ENCODE results near the gene FAM98C.

Gene FAM98C

GRCh38 chr19:38453596-38453995 is 50.7 kb downstream of the FAM98C start:
- Histone ChIP-seq H3K4me1 (ENCODE audit: insufficient read depth, low read length, severe bottlenecking) (no peaks in the 10 kb centered on the region), H3K27ac (ENCODE audit: low read depth, low read length, poor library complexity, severe bottlenecking) (no peak overlapping the region), H3K9me2 (ENCODE audit: low read depth, low read length) (no peaks in the 10 kb centered on the region), H4K20me1 (ENCODE audit: insufficient read depth, low read length) (no peaks in the 10 kb centered on the region), H3K4me2 (ENCODE audit: low read length) (no peak overlapping the region), H2AFZ (ENCODE audit: low read length) (no peak overlapping the region), H3K9ac (ENCODE audit: low read length) (no peak overlapping the region), H3F3A (ENCODE audit: insufficient read depth, low read length) (no peaks in the 10 kb centered on the region), H3K9me3 (ENCODE audit: low read length) (no peaks in the 10 kb centered on the region), H3K27me3 (ENCODE audit: insufficient read depth, low read length) (no peaks in the 10 kb centered on the region), H3K36me3 (ENCODE audit: insufficient read depth, low read length) (no peaks in the 10 kb centered on the region), H3K4me3 (ENCODE audit: low read depth, low read length, poor library complexity, severe bottlenecking) (no peak overlapping the region), H3K79me2 (ENCODE audit: insufficient read depth, low read length) (no peaks in the 10 kb centered on the region)
- TF ChIP-seq EZH2 (IDR thresholded peaks at IDR 0.05; ENCODE audit: borderline replicate concordance, low read length) (no peak), CTCF (IDR thresholded peaks at IDR 0.05; ENCODE audit: low read length) (no peak)

- Histone ChIP-seq H3K4me3 (ENCODE audit: low read depth, low read length, poor library complexity, severe bottlenecking) (no peak overlapping the region), H3F3A (ENCODE audit: insufficient read depth, low read length) (no peaks in the 10 kb centered on the region), H3K27ac (ENCODE audit: low read depth, low read length, poor library complexity, severe bottlenecking) (no peak overlapping the region), H3K4me2 (ENCODE audit: low read length) (no peak overlapping the region), H3K9me3 (ENCODE audit: low read length) (no peaks in the 10 kb centered on the region), H3K9me2 (ENCODE audit: low read depth, low read length) (no peaks in the 10 kb centered on the region), H3K79me2 (ENCODE audit: insufficient read depth, low read length) (no peaks in the 10 kb centered on the region), H4K20me1 (ENCODE audit: insufficient read depth, low read length) (no peaks in the 10 kb centered on the region), H3K36me3 (ENCODE audit: insufficient read depth, low read length) (no peaks in the 10 kb centered on the region), H3K27me3 (ENCODE audit: insufficient read depth, low read length) (peaks cover 3% of the 10 kb centered on the region; the same call in 1 of the 2 replicates), H2AFZ (ENCODE audit: low read length) (no peak overlapping the region), H3K4me1 (ENCODE audit: insufficient read depth, low read length, severe bottlenecking) (no peaks in the 10 kb centered on the region), H3K9ac (ENCODE audit: low read length) (no peak overlapping the region)
- TF ChIP-seq EZH2 (IDR thresholded peaks at IDR 0.05; ENCODE audit: borderline replicate concordance, low read length): no peak
- no peak for TF ChIP-seq CTCF (IDR thresholded peaks at IDR 0.05; ENCODE audit: low read length)
Observed at GRCh38 chr19:38455031-38455430, 52.1 kb downstream of the FAM98C start.

- no peak for TF ChIP-seq CTCF (IDR thresholded peaks at IDR 0.05; ENCODE audit: low read length)
- no peak for TF ChIP-seq EZH2 (IDR thresholded peaks at IDR 0.05; ENCODE audit: borderline replicate concordance, low read length)
- peaks cover 5% of the 10 kb centered on the region; the same call in 1 of the 2 replicates for H3K27me3 ChIP-seq (ENCODE audit: insufficient read depth, low read length)
- no peak overlapping the region for H2AFZ ChIP-seq (ENCODE audit: low read length)
- no peaks in the 10 kb centered on the region for H3K4me1 ChIP-seq (ENCODE audit: insufficient read depth, low read length, severe bottlenecking)
- no peak overlapping the region for H3K4me3 ChIP-seq (ENCODE audit: low read depth, low read length, poor library complexity, severe bottlenecking)
- no peaks in the 10 kb centered on the region for H3K9me3 ChIP-seq (ENCODE audit: low read length)
- H3K4me2 ChIP-seq (ENCODE audit: low read length): no peak overlapping the region
- no peaks in the 10 kb centered on the region for H3K79me2 ChIP-seq (ENCODE audit: insufficient read depth, low read length)
- H3K9ac ChIP-seq (ENCODE audit: low read length): no peak overlapping the region
- H3K9me2 ChIP-seq (ENCODE audit: low read depth, low read length): no peaks in the 10 kb centered on the region
- no peaks in the 10 kb centered on the region for H3F3A ChIP-seq (ENCODE audit: insufficient read depth, low read length)
- no peaks in the 10 kb centered on the region for H3K36me3 ChIP-seq (ENCODE audit: insufficient read depth, low read length)
- H4K20me1 ChIP-seq (ENCODE audit: insufficient read depth, low read length): no peaks in the 10 kb centered on the region
- H3K27ac ChIP-seq (ENCODE audit: low read depth, low read length, poor library complexity, severe bottlenecking): no peak overlapping the region
Observed at GRCh38 chr19:38457202-38457601, 54.3 kb downstream of the FAM98C start.
